IPS DF 4.7 (cell line): ENCODE measurements around the gene TMUB2.

Source experiments
- DNase-seq: peaks from one replicate; pipeline ENCODE4 v3.0.0-alpha.2; 2013; ENCODE audit warnings: low spot score; ENCODE audit errors: extremely low read depth

Gene TMUB2

DNA sequence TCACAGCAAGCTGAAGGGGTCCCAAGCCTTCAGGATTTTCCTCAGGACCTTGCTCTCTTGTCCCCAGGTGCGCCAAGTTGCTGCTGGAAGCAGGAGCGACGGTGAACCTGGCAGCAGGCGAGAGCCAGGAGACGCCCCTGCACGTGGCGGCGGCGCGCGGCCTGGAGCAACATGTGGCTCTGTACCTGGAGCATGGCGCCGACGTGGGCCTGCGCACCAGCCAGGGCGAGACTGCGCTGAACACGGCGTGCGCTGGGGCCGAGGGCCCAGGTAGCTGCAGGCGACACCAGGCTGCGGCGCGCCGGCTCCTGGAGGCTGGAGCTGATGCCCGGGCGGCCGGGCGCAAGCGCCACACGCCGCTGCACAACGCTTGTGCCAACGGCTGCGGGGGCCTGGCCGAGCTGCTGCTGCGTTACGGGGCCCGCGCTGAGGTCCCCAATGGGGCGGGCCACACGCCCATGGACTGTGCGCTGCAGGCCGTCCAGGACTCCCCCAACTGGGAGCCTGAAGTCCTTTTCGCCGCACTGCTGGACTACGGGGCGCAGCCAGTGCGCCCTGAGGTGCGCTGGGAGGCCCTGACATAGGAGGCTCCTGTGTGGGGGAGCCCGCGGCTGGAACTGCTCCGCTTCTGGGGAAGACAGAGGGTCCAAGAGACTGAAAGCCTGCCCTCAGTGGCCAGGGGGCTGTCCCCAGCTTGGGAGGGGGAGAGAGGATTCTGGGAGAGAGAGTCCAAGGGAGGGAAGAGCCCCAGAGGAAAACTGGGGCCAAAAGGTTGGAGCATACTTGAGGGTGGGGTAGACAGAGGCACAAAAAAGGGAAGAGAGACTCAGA, 9.9 kb upstream of the TMUB2 start:
- no peak for DNase-seq

DNA sequence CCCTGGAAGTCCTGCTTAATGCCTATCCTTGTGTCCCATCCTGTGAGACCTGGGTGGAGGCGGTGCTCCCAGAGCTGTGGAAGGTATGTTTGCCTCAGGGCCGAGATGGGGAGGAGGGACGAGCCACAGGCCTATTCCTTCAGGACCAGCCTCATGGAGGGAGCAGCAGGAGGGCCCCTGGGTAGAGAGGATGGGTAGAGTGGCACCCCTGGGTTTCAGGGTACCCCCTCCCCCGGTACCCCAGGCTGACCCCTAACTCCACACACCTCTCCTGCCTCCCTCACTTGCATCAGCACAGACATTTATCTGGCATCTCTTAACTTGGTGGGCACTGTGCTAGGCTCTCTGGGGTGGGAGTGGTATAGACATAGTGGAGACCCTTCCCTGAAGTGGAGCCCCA, 9.1 kb upstream of the TMUB2 start:
- DNase-seq, result no peak

DNA sequence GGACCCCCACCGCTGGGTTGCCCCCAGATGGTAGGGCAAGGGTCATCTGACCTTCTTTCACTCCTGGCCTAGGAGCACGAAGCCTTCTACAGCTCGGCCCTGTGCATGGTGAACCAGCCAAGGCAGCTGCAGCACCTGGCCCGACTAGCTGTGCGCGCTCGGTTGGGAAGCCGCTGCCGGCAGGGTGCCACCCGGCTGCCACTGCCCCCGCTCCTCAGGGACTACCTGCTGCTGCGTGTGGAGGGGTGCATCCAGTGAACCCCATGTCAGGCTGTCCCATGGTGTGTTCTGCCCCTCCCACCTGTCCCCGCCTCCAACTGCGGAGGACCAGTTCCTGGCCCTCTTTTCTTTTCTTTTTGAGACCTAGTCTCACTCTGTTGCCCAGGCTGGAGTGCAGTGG, 8.6 kb upstream of the TMUB2 start:
- no peak for DNase-seq

DNA sequence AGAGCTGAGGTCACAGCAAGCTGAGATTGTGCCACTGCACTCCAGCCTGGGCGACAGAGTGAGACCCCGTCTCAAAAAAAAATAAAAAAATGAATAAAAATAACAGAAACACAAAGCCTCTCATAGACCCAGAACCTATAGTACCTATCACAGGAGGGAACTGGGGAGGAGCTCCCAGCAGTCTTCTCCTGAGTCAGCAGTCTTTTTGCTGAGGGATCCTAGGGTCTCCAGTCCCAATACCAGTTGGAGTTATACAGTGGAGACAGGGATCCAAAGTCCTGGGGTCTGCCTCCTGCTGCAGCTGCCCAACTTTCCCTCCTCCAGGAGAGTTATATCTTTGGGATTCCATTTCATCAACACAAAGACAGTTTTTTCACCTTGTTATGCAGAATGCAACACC, 3.7 kb upstream of the TMUB2 start:
- DNase-seq, result no peak

DNA sequence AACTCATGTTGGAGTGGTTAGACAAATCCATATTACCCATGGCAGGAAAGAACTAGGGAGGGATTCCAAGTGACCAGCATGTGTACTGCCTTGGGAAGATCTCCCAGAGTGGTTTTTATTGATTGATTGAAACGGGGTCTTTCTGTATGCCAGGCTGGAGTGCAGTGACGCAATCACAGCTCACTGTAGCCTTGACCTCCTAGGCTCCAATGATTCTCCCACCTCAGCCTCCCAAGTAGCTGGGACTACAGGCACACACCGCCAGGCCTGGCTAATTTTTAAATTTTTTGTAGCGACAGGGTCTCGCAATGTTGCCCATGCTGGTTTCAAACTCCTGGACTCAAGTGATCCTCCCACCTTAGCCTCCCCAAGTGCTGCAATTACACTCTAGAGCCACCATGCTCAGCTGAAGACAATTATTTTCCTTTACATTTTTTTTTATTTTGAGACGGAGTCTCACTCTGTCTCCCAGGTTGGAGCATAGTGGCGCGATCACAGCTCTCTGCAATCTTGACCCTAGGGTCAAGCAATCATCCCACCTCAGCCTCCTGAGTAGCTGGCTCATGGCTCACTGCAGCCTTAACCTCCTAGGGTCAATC, 2.5 kb upstream of the TMUB2 start:
- DNase-seq, result no peak

DNA sequence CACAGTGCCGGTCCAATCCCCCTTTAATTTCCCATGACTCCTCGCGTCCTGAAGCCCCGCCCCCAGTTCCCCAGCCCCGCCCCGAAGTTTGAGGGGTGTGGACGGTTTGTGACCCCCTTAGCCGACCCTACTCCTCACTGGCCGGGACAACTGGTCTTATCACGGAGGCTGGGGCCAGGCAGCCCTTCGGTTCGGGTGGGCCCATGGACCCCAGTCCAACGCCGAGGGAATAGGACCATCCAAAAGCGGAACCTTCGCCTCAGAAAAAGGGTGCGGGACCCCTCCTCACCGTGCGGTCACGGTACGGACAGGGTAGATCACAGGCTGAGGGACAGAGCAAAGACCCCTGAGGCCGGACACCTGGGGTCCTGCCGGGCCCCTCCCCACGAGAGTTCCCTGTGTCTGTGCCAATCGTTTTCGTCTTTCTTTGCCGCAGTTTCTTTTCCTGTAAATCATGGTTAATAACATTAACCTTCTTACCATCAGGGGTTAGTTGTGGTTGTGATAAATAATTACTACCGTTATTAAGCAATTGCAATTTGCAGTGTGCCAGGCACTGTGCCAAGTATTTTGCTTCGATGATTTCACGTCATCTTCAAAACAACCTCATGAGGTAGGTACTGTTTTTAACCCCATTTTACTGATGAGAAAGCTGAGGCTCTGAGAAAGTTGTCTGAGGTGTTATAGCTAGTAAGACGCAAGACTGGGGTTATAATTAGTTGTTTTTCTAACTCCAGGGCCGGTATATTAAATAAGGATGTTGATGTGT, 543 bp downstream of the TMUB2 start:
- DNase-seq, result no peak

DNA sequence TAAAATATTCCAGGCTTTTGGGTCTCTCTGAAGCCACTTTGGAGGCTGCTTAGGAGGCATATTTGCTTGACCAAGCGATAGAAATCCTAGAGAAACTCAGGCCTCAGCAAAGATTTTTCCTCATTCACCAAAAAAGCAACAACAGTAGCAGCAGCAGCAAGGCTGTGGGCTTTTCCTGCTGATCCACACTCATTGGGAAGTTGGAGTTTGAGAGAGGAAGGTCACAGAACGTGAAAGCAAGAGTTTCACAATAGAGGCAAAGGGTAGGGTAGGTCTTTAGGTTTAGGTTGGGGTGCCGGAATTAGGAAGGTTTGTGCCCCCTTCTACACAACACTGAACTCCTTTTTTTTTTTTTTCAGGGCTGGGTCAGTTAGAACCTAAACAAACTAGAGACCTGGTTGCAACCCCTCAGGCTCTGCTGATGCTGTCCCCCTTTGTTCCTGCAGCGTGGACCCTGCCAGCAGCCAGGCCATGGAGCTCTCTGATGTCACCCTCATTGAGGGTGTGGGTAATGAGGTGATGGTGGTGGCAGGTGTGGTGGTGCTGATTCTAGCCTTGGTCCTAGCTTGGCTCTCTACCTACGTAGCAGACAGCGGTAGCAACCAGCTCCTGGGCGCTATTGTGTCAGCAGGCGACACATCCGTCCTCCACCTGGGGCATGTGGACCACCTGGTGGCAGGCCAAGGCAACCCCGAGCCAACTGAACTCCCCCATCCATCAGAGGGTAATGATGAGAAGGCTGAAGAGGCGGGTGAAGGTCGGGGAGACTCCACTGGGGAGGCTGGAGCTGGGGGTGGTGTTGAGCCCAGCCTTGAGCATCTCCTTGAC, 2.0 kb downstream of the TMUB2 start:
- no peak for DNase-seq

DNA sequence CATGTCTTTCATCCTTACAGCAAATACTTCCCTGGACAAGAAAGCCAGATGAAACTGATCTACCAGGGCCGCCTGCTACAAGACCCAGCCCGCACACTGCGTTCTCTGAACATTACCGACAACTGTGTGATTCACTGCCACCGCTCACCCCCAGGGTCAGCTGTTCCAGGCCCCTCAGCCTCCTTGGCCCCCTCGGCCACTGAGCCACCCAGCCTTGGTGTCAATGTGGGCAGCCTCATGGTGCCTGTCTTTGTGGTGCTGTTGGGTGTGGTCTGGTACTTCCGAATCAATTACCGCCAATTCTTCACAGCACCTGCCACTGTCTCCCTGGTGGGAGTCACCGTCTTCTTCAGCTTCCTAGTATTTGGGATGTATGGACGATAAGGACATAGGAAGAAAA, 3.7 kb downstream of the TMUB2 start:
- DNase-seq, result no peak

DNA sequence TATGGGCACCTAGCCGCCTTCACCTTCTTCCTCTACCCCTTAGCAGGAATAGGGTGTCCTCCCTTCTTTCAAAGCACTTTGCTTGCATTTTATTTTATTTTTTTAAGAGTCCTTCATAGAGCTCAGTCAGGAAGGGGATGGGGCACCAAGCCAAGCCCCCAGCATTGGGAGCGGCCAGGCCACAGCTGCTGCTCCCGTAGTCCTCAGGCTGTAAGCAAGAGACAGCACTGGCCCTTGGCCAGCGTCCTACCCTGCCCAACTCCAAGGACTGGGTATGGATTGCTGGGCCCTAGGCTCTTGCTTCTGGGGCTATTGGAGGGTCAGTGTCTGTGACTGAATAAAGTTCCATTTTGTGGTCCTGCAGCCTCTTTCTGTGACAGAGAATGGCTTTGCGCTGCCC, 4.6 kb downstream of the TMUB2 start:
- no peak for DNase-seq

DNA sequence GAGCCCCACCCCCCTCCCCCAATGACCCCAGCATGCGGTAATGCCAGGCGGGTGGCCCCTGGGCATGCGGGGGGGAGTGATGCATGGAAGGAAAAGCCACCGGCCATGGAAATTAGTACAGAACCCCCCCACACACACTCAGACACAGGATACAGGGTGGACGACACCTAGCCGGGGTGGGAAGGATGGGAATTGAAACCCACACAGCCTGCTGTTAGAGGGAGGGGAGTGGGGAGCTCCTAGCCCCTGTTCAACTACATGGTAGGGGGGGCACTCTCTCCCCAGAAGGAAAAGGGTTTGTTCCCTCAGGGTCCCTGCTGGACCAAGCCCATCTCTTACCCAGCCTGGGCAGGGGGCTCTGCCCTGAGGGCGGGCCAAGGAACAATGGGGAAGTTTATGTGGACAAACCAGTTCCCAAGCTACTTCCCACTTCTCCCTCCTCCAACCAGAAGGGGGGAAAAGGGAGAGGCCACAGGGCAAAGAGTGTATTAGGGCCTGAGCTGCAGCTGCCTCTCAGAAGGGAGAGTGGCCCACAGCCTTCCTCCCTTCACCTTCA, 5.2 kb downstream of the TMUB2 start:
- DNase-seq, result peak; percentile 44

DNA sequence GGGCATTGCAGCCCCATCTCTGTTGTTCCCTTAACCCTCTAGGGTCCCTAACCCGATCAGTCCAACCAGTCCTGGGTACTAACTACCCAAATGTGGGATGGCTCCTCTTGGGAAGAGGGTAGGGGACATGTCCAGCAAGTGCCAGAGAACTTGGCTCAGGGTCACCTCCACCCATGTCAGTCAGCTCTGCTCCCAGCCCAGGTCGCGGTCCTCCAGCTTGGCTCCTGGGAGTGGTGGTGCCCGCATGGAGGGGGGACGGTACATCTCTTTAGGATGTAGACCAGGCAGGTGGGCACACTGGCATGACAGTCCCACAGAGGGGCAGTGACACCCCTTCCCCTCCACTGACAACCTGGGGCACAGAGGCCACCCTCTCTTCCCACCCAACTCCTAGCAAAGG, 6.0 kb downstream of the TMUB2 start:
- DNase-seq, result no peak

DNA sequence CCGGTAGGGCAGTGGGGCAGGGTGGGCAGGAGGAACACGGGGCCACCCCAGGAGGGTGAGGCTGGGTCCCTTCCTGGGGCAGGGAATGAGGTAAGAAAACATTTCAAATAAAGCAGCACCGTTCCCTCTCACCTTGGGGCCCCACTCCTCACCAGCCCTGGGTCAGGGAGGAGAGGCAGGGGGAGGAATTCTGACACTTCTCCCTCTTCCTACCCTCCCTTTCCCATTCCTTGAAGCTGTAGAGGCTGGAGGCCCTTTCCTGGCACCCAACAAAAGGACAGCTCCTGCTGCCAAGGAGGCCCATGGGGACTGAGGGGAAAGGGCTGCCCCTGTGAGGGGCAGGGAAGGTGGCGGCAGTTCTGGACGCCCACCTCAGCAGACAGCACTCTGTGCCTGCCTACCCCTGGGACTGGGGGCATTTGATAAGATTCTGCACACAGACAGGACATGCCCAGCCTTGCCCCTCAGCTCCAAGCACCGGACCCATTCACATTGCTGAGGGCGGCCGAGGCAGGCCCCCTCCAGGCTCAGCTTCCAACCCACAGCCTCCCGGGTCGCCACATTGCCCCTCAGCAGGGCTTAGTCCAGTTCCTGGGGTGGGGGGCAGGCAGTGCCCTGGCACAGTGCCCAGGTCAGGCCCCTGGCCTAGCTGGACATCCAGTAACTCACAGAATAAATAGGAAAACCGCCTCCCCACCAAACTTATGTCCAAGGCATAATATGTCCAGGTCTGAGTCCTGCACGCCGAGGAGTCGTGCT, 6.7 kb downstream of the TMUB2 start:
- no peak for DNase-seq

DNA sequence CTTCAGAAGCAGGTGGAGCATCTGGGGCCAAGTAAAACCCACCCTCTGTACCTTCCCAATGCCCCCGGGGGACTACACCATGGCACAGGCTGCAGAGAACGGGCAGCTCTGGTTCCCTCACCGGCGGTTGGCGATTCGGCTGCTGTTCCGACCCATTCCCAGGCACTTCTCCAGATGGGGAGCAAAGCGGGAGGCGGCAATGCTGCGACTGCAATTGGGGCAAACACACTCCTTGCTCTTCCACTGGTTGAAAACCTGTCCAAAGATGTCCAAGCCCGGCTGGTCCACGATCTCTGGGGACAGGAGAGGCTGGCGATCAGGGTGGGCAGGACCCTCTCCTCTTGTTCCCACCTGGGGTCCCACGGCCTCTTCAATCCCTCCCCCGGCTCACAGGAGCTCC, 10.3 kb downstream of the TMUB2 start:
- DNase-seq, result no peak

DNA sequence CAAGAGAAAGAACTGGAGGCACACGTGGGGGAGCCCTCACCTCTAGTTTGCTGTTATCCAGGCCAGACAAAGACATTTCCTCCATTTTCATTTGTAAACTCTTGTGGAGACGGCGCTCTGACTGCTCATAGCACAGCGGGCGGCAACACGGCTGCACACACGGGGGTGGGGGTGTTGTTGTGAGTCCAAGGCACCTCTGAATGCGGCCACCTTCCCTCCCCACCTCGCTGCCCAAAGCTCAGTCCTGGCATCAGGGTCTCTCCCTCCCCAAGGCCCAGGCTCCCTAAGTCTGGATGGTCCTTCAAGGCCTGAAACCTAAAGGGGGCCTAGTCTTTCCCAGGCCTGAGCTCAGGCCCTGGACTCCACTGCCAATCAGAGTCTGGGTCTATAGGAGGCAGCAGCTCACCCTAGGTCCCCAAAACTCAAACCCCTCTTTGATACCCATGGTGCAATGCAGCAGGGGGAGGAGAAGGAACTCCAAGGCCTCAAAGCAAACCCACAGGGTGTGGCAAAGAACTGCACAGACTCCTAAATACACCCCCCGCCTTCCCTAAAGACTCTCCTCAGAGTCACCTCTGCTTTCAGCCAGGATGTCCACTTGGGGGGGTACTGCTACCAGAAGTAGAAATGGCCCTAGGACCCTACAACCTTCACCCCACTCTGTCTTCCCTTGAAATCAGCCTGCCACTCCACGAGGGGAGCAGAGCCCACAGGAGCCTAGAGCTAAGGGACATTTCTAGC, 11.4 kb downstream of the TMUB2 start:
- no peak for DNase-seq

DNA sequence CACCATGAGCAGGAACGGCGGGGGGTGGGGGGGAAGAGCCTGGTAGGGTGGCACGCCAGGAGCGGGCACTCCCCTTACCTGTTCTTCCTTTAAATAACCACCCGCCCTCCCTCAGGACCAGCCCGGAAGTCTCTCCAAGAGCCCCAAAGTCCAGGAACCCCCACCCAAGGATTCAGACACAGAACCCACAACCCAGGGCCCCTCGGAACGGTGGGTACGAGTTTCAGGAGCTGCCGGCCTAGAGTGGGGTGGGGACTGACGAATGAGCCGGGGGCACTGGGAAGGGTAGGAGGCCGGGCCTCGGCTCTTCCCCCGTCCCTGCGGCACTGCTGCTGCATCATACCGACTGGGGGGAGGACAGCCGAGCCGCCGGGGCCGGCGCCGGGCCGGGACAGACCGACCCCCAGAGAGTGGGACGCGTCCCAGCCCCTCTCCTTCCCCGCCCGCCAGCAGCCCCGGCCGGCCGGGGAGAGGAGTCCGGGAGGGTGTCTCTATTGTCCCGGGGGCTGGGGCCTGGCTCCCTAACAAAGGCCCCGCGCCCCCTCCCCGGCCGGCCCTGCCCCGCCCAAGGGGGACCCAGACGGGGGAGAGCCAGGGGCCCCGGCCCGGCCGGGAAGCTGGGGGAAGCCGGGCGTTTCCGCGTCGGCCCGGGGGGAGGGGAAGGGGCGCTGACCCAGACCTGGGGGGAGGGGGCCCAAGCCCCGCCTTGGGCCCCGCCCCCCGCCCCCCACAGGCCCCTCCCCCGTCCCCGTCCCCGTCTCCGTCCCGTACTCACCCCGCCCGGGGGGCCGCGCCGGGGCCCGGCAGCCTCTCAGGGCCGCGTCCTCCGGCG, 12.2 kb downstream of the TMUB2 start:
- DNase-seq, result no peak

DNA sequence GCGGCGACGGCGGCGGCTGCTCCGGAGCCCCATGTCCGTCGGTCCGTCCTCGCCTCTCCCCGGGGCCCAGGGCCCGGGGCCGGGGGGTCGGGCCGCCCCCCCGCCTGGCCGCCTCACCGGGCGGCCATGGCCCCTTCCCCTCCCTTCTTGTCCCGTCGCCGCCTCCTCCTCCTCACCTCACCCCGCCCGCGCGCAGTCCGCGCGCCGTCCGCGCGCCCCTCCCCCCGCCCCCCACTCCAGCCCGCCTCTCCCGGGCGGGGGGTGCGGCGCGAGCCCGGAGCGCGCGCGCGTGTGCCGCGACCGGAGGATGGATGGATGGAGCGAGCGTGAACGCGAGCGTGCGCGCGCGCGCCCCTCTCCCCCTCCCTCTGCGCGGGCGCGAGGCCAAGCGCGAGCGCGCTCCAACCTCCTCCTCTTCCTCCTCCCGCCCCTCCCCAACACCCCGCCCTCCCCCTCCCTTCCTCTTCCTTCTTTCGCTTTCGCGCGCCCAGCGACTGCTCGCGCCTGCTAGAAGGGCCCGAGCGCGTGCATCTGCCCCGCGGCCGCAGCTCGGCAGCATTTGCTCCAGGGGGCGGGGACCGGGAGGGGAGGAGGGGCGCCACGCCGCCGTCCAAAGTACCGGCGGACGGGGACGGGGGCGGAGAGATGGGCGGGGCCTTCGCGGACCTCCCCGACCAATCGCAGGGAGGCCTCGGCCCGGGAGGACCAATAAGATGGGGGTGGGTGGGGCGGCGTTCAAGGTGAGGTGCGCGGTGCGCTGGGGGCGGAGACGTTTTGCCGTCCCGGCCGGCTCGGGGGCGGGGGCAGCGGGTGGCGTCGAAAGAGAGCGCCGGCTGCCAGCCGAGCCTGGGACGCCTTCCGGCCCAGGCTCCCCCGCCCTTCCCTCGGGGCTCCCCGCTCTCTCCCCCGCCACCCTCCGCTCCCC, 13.0 kb downstream of the TMUB2 start, which contains the start of gene ATXN7L3:
Gene ATXN7L3, minus strand, starts transcription at position 332 of the 925 bp plus-strand sequence. CDS start 1,814 bp downstream, outside the sequence.
- no peak for DNase-seq

DNA sequence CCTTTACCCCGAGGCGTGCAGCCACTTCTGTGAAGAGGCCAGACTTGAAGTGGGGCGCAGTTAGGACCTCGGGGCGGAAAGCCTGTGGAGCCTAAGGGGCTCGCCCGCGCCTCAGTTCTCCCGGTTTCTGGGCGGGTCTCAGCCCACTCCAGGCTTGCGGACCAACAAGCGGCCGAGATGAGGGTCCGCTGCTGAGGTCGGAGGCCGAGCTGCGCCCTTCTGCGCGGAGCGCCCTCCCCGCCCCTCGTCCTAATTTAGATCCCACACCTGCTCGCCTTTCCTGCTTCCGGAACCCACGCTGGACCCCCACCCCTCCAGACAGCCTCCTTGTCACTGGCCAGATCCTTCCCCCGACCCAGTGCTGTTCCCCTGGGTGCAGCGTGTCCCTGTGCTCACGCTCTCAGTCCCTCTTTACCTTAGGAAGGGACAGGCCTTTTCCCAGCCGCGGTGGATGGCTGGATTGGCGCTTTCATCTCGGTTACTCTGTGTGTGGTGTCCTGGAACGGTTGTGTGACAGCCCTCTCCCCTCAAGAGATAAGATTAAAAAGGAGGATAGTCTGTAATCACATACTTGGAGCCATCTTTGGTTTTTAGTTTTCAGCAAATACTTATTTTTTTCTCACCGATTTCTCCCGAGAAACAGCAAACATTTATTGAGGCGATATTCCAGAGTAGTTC, 13.8 kb downstream of the TMUB2 start:
- DNase-seq, result no peak
